ENCODE results near the gene PGAM2. TPM values are rescaled to one million over a fixed set of nuclear protein-coding genes. Genes with fewer than 3 reads are reported as not detected.

Gene PGAM2
- 0.62 TPM for total RNA-seq

GRCh38 chr7:44065431-44066110 is at the start of gene PGAM2:
Gene PGAM2 (minus strand): TSS chr7:44065567. CDS start chr7:44065529, 38 bp downstream.
- DNase-seq (ENCODE audit: low spot score): no peak

GRCh38 chr7:44114586-44115310 is 49.4 kb upstream of the PGAM2 start:
- no peak for DNase-seq (ENCODE audit: low spot score)

GRCh38 chr7:44113764-44114354 is 48.5 kb upstream of the PGAM2 start:
- no peak for DNase-seq (ENCODE audit: low spot score)

- no peak for DNase-seq (ENCODE audit: low spot score)
Observed at GRCh38 chr7:44112997-44113763, 47.8 kb upstream of the PGAM2 start.

- no peak for DNase-seq (ENCODE audit: low spot score)
Observed at GRCh38 chr7:44112231-44112996, 47.0 kb upstream of the PGAM2 start.

- no peak for DNase-seq (ENCODE audit: low spot score)
Observed at GRCh38 chr7:44111761-44112160, 46.4 kb upstream of the PGAM2 start.

- no peak for DNase-seq (ENCODE audit: low spot score)
Observed at GRCh38 chr7:44110719-44111635, 45.6 kb upstream of the PGAM2 start.

- DNase-seq (ENCODE audit: low spot score): no peak
Observed at GRCh38 chr7:44109991-44110390, 44.6 kb upstream of the PGAM2 start.

GRCh38 chr7:44108768-44109750 is 43.7 kb upstream of the PGAM2 start:
- no peak for DNase-seq (ENCODE audit: low spot score)

GRCh38 chr7:44107961-44108767 is 42.8 kb upstream of the PGAM2 start:
- DNase-seq (ENCODE audit: low spot score): no peak

- DNase-seq (ENCODE audit: low spot score): no peak
Observed at GRCh38 chr7:44107116-44107960, 42.0 kb upstream of the PGAM2 start.

GRCh38 chr7:44106311-44107065 is 41.1 kb upstream of the PGAM2 start:
- DNase-seq (ENCODE audit: low spot score): no peak

GRCh38 chr7:44105832-44106231 is 40.5 kb upstream of the PGAM2 start:
- DNase-seq (ENCODE audit: low spot score): no peak

- no peak for DNase-seq (ENCODE audit: low spot score)
Observed at GRCh38 chr7:44104860-44105771, 39.7 kb upstream of the PGAM2 start.

All from ureter (tissue), 1 donor.